Measurements from ENCODE around the gene TRNP1.

DNA sequence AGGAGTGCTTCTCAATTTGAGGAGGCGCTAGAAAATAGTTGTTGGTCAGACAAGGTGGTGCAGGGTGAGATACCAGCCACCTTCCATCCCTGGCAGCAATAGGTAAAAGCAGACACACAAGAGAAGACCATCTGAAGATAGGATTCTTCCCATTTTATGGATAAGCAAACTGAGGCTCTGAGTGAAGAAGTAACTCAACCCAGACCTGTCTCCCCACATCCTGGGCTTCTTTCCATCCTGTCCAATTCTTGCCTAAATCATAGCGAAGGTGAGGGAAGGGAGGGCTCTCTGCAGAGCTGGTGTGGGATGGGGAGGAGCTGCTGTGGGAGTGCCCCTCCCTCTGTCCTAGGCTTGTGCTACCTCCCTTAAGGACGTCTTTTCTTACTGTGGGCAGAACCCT is 21.9 kb upstream of the TRNP1 start:
- no peak for TF ChIP-seq POLR2A (IDR thresholded peaks at IDR 0.05; ENCODE audit: low read depth, low read length)
- TF ChIP-seq, protein P1, sequence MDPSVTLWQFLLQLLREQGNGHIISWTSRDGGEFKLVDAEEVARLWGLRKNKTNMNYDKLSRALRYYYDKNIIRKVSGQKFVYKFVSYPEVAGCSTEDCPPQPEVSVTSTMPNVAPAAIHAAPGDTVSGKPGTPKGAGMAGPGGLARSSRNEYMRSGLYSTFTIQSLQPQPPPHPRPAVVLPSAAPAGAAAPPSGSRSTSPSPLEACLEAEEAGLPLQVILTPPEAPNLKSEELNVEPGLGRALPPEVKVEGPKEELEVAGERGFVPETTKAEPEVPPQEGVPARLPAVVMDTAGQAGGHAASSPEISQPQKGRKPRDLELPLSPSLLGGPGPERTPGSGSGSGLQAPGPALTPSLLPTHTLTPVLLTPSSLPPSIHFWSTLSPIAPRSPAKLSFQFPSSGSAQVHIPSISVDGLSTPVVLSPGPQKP (IDR thresholded peaks at IDR 0.05; ENCODE audit: low read depth, low read length) = no peak
- no peak for TF ChIP-seq CHD2 (IDR thresholded peaks at IDR 0.05; ENCODE audit: borderline replicate concordance, low read depth, low read length)
- TF ChIP-seq EGR1 (IDR thresholded peaks at IDR 0.05; ENCODE audit: borderline replicate concordance in 1 of 2, low read depth in 2 of 2, low read length in 2 of 2) = no peak
- TF ChIP-seq POLR2AphosphoS5 (IDR thresholded peaks at IDR 0.05; ENCODE audit: low read length) = no peak
- TF ChIP-seq CTCF (IDR thresholded peaks at IDR 0.05 in 2 of 3, conservative IDR thresholded peaks at IDR 0.05 in 1 of 3; ENCODE audit: control insufficient read depth in 2 of 3, extremely low read depth in 1 of 3, insufficient read depth in 1 of 3, low read depth in 3 of 3, low read length in 3 of 3) = no peak
- TF ChIP-seq SIN3A (IDR thresholded peaks at IDR 0.05; ENCODE audit: low read depth, low read length) = no peak
- TF ChIP-seq ZNF687 (IDR thresholded peaks at IDR 0.05) = no peak
- TF ChIP-seq TAF1 (IDR thresholded peaks at IDR 0.05; ENCODE audit: borderline replicate concordance, low read depth, low read length) = no peak
- no peak for TF ChIP-seq ZNF622 (IDR thresholded peaks at IDR 0.05)

Data from GM12878 (cell line).